ENCODE data around the gene THUMPD2.

DNA sequence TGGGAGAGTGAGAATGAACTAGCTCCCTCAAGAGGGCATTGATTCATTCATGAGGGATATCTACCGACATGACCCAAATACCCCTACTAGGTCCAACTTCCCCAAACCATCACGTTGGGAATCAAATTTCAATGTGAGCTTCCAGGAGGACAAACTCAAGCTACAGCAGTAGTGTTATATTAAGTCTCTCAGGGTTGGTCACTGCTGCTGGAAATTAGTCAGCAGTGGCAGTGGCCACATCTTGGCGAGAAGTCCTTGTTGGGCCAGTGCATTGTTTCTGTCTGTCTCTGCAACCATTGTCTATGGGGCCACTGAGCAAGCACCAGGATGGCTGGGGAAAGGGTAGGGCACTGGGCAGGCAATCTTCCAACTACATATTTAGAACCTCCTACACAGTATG is 47.5 kb downstream of the THUMPD2 start:
- TF ChIP-seq, protein P1, sequence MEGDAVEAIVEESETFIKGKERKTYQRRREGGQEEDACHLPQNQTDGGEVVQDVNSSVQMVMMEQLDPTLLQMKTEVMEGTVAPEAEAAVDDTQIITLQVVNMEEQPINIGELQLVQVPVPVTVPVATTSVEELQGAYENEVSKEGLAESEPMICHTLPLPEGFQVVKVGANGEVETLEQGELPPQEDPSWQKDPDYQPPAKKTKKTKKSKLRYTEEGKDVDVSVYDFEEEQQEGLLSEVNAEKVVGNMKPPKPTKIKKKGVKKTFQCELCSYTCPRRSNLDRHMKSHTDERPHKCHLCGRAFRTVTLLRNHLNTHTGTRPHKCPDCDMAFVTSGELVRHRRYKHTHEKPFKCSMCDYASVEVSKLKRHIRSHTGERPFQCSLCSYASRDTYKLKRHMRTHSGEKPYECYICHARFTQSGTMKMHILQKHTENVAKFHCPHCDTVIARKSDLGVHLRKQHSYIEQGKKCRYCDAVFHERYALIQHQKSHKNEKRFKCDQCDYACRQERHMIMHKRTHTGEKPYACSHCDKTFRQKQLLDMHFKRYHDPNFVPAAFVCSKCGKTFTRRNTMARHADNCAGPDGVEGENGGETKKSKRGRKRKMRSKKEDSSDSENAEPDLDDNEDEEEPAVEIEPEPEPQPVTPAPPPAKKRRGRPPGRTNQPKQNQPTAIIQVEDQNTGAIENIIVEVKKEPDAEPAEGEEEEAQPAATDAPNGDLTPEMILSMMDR (IDR thresholded peaks at IDR 0.05): no peak
- no peak for TF ChIP-seq POLR2A (IDR thresholded peaks at IDR 0.05)
